Thyroid gland (tissue), 4 donors: ENCODE data around the gene AAMP. TPM values are rescaled to one million over a fixed set of nuclear protein-coding genes. Genes with fewer than 3 reads are reported as not detected.

Source experiments
- DNase-seq, 2 donors: peaks; one replicate each; pipeline ENCODE4 v3.0.0-alpha.2; 2019
- H3K27ac ChIP-seq, 3 donors: fragments of 200-600 bp; sonication (generic); 1 replicate in 2 of 3; 2 replicates in 1 of 3; pipeline ENCODE4 v1.5.1; 2016 to 2019; ENCODE audit warnings: mild to moderate bottlenecking in 1 of 3, moderate library complexity in 1 of 3
- H3K27me3 ChIP-seq: fragments of 200-600 bp; sonication (generic); one replicate; pipeline ENCODE4 v1.5.1; 2019
- H3K36me3 ChIP-seq, 2 donors: fragments of 200-600 bp; sonication (generic); one replicate each; pipeline ENCODE4 v1.5.1; 2016 to 2019
- H3K4me1 ChIP-seq, 2 donors: fragments of 200-600 bp; sonication (generic); one replicate each; pipeline ENCODE4 v1.5.1; 2017 to 2019
- H3K4me3 ChIP-seq, 3 donors: fragments of 200-600 bp; sonication (generic); replicated peaks in 1 of 3; 1 replicate in 2 of 3; 2 replicates in 1 of 3; pipeline ENCODE4 v1.5.1; 2016; ENCODE audit warnings: mild to moderate bottlenecking in 1 of 3
- H3K9me3 ChIP-seq: fragments of 200-600 bp; sonication (generic); one replicate; pipeline ENCODE4 v1.5.1; 2017
- CTCF ChIP-seq, 6 experiments: fragments of 200-600 bp in 3 of 6; fragments of 450-650 bp in 3 of 6; sonication (generic) in 3 of 6; IDR thresholded peaks; one replicate each; pipeline ENCODE4 v1.5.1; 2016 to 2019; ENCODE audit warnings: antibody characterized with exemption in 6 of 6, mild to moderate bottlenecking in 2 of 6, inconsistent platforms in 1 of 6, moderate library complexity in 1 of 6
- POLR2A ChIP-seq, 2 donors: fragments of 450-650 bp; IDR thresholded peaks; one replicate each; pipeline ENCODE4 v1.6.1; 2017; ENCODE audit warnings: antibody characterized with exemption in 2 of 2, mild to moderate bottlenecking in 2 of 2, moderate library complexity in 1 of 2
- WGBS, 2 donors: methylation state at CpG; one replicate each; pipeline ENCODE4 v1.1.5; 2017; 5-methylcytosine and 5-hydroxymethylcytosine counted together
- intact Hi-C: fragments of 100-400 bp; cut with DNase I; formaldehyde crosslinking; loops from one replicate; pipeline ENCODE4 v1.15.1; 2023
- total RNA-seq, 4 donors: library from RNA; depleted of rRNA; stranded (reverse); fragments of >200 nt; gene quantifications; one replicate each; pipeline ENCODE4 v1.2.3, GENCODE V29; 2016

The AAMP gene
- total RNA-seq, 4 donors from 2014 or later: 86.9 to 175 (median 121) TPM

- Histone ChIP-seq H3K9me3 (no peaks in the 10 kb centered on the region), H3K4me1 (peaks cover 0 to 25% of the 10 kb centered on the region in 2 donors), H3K4me3 (no peak overlapping the region), H3K27ac (no peak overlapping the region), H3K36me3 (peaks cover 38 to 48% of the 10 kb centered on the region in 2 donors), H3K27me3 (no peaks in the 10 kb centered on the region)
- intact Hi-C loops: no loop called here
- DNase-seq: no peak
- 84 to 90% methylated on average over 3 of the region's 3 CpGs for WGBS, 2 donors
- TF ChIP-seq POLR2A (IDR thresholded peaks at IDR 0.05): no peak
- TF ChIP-seq CTCF (IDR thresholded peaks at IDR 0.05): no peak
Observed at GRCh38 chr2:218226903-218227302, 43.0 kb downstream of the AAMP start.

- WGBS, 2 donors: 67 to 76% methylated on average over 1 of the region's 1 CpG
- H3K27ac ChIP-seq: no peak overlapping the region
- TF ChIP-seq POLR2A (IDR thresholded peaks at IDR 0.05) (no peak), CTCF (IDR thresholded peaks at IDR 0.05) (no peak)
Observed at GRCh38 chr2:218224186-218224585, 45.8 kb downstream of the AAMP start.

GRCh38 chr2:218223046-218223445, 46.9 kb downstream of the AAMP start:
- TF ChIP-seq CTCF (IDR thresholded peaks at IDR 0.05) (no peak), POLR2A (IDR thresholded peaks at IDR 0.05) (no peak)
- WGBS, 2 donors: 84 to 88% methylated on average over 5 of the region's 5 CpGs
- peaks cover 9 to 13% of the 10 kb centered on the region in 2 donors for H3K36me3 ChIP-seq
- H3K9me3 ChIP-seq: no peaks in the 10 kb centered on the region
- DNase-seq: no peak
- H3K27me3 ChIP-seq: no peaks in the 10 kb centered on the region
- H3K4me1 ChIP-seq: peaks cover 22 to 49% of the 10 kb centered on the region in 2 donors
- H3K4me3 ChIP-seq: no peak overlapping the region
- no peak overlapping the region for H3K27ac ChIP-seq
- intact Hi-C loops: no loop called here

More at GRCh38 chr2:218224186-218224585, 45.8 kb downstream of the AAMP start:
- Histone ChIP-seq H3K4me1 (peaks cover 10 to 43% of the 10 kb centered on the region in 2 donors), H3K36me3 (peaks cover 15 to 23% of the 10 kb centered on the region in 2 donors), H3K9me3 (no peaks in the 10 kb centered on the region), H3K4me3 (no peak overlapping the region), H3K27me3 (no peaks in the 10 kb centered on the region)
- intact Hi-C loops: no loop called here
- DNase-seq: no peak

GRCh38 chr2:218221000-218221399, 48.9 kb downstream of the AAMP start:
- H3K4me1 ChIP-seq: peaks cover 30 to 54% of the 10 kb centered on the region in 2 donors
- no peak for TF ChIP-seq CTCF (IDR thresholded peaks at IDR 0.05)
- TF ChIP-seq POLR2A (IDR thresholded peaks at IDR 0.05): no peak
- WGBS, 2 donors: 69 to 78% methylated on average over 5 of the region's 5 CpGs
- H3K9me3 ChIP-seq: no peaks in the 10 kb centered on the region
- no peak overlapping the region for H3K27ac ChIP-seq
- peak in 1 of 2 donors; percentile 3 for DNase-seq
- no peaks in the 10 kb centered on the region for H3K27me3 ChIP-seq
- H3K36me3 ChIP-seq: peaks cover 0 to 6% of the 10 kb centered on the region in 2 donors
- H3K4me3 ChIP-seq: no peak overlapping the region
- intact Hi-C loops: no loop called here

GRCh38 chr2:218219934-218220333, 50.0 kb downstream of the AAMP start:
- WGBS, 2 donors: 65 to 67% methylated on average over 2 of the region's 2 CpGs
- TF ChIP-seq CTCF (IDR thresholded peaks at IDR 0.05): no peak
- no peak for TF ChIP-seq POLR2A (IDR thresholded peaks at IDR 0.05)
- no peak overlapping the region for H3K4me3 ChIP-seq
- no peaks in the 10 kb centered on the region for H3K36me3 ChIP-seq
- intact Hi-C loops: loop anchor here (10.0 kb wide), 1 partner anchor 45 kb away; the partner anchor contains the start of gene GPBAR1
- H3K27me3 ChIP-seq: no peaks in the 10 kb centered on the region
- H3K27ac ChIP-seq: no peak overlapping the region
- peaks cover 30 to 54% of the 10 kb centered on the region in 2 donors for H3K4me1 ChIP-seq
- no peaks in the 10 kb centered on the region for H3K9me3 ChIP-seq
- no peak for DNase-seq
